SK-N-SH (cell line): ENCODE data around the gene CBX8. TPM values are rescaled to one million over a fixed set of nuclear protein-coding genes. Genes with fewer than 3 reads are reported as not detected.

Experiments
- CTCF ChIA-PET: fragments of 300-600, 350-600 bp; formaldehyde crosslinking; extraction: SDS; loops from one replicate; lab custom pipeline; 2021; lab: Yijun Ruan, JAX
- POLR2A ChIA-PET: fragments of 350-600 bp; sonication (Branson Sonifier 250); formaldehyde crosslinking; extraction: SDS; loops from one replicate; lab custom pipeline; 2020; ENCODE audit warnings: antibody characterized with exemption, inconsistent platforms; lab: Yijun Ruan, JAX
- DNase-seq: peaks from one replicate; pipeline ENCODE4 v3.0.0; 2012
- H2AFZ ChIP-seq: fragments of 200-600 bp; sonication (generic); 2 replicates; pipeline ENCODE4 v1.8.1; 2016; ENCODE audit warnings: antibody characterized with exemption, mild to moderate bottlenecking, low read depth
- H3F3A ChIP-seq: fragments of 200-600 bp; sonication (generic); replicated peaks from 2 replicates; pipeline ENCODE3; 2016; ENCODE audit warnings: antibody characterized with exemption, mild to moderate bottlenecking; ENCODE audit not compliant: insufficient read depth
- H3K27ac ChIP-seq, 2 experiments: fragments of 200-500 bp in 1 of 2; fragments of 200-600 bp in 1 of 2; sonication (Bioruptor generic) in 1 of 2; sonication (generic), shearing (Covaris generic) in 1 of 2; 2 replicates each; pipeline versions ENCODE4 v1.5.1 to v1.6.1; 2014 to 2016; ENCODE audit warnings: low read depth in 2 of 2, inconsistent platforms in 1 of 2, low read length in 1 of 2, mild to moderate bottlenecking in 1 of 2, mixed read lengths in 1 of 2
- H3K27me3 ChIP-seq: fragments of 200-600 bp; sonication (generic), shearing (Covaris generic); 2 replicates; pipeline ENCODE4 v1.6.1; 2016; ENCODE audit warnings: mixed run types; ENCODE audit not compliant: insufficient read depth
- H3K36me3 ChIP-seq, 2 experiments: fragments of 200-500 bp in 1 of 2; fragments of 200-600 bp in 1 of 2; sonication (Bioruptor generic) in 1 of 2; sonication (generic) in 1 of 2; replicated peaks in 1 of 2; 2 replicates each; pipeline versions ENCODE3 to v1.5.1; 2014 to 2016; ENCODE audit warnings: low read length in 1 of 2, mild to moderate bottlenecking in 1 of 2; ENCODE audit not compliant: insufficient read depth in 2 of 2, control insufficient read depth in 1 of 2
- H3K4me1 ChIP-seq, 2 experiments: fragments of 200-500 bp in 1 of 2; fragments of 200-600 bp in 1 of 2; sonication (Bioruptor generic) in 1 of 2; sonication (generic), shearing (Covaris generic) in 1 of 2; 2 replicates each; pipeline versions ENCODE4 v1.5.1 to v1.6.1; 2014 to 2016; ENCODE audit warnings: low read depth in 1 of 2, low read length in 1 of 2, mixed run types in 1 of 2; ENCODE audit not compliant: insufficient read depth in 2 of 2, control insufficient read depth in 1 of 2
- H3K4me2 ChIP-seq: fragments of 200-600 bp; sonication (generic), shearing (Covaris generic); 2 replicates; pipeline ENCODE4 v1.6.1; 2017; ENCODE audit warnings: mixed run types
- H3K4me3 ChIP-seq, 2 experiments: fragments of 200-500 bp in 1 of 2; fragments of 200-600 bp in 1 of 2; sonication (Bioruptor generic) in 1 of 2; sonication (generic), shearing (Covaris generic) in 1 of 2; 2 replicates each; pipeline versions ENCODE4 v1.5.1 to v1.8.1; 2014 to 2016; ENCODE audit warnings: low read depth in 2 of 2, inconsistent platforms in 1 of 2, low read length in 1 of 2, mild to moderate bottlenecking in 1 of 2, mixed read lengths in 1 of 2, moderate library complexity in 1 of 2
- H3K79me2 ChIP-seq: fragments of 200-600 bp; sonication (generic); 2 replicates; pipeline ENCODE4 v1.8.1; 2017; ENCODE audit warnings: mild to moderate bottlenecking; ENCODE audit not compliant: insufficient read depth
- H3K9ac ChIP-seq: fragments of 200-600 bp; sonication (generic); 2 replicates; pipeline ENCODE4 v1.6.1; 2017; ENCODE audit warnings: mixed run types
- H3K9me2 ChIP-seq: fragments of 200-600 bp; sonication (generic); 2 replicates; pipeline ENCODE4 v1.6.1; 2017; ENCODE audit warnings: mixed run types
- H3K9me3 ChIP-seq: fragments of 200-600 bp; sonication (generic); 2 replicates; pipeline ENCODE4 v1.6.1; 2017; ENCODE audit warnings: mixed run types, mild to moderate bottlenecking, moderate library complexity
- H4K20me1 ChIP-seq: fragments of 200-600 bp; sonication (generic); 2 replicates; pipeline ENCODE4 v1.6.1; 2017; ENCODE audit warnings: mild to moderate bottlenecking, mixed run types; ENCODE audit not compliant: insufficient read depth
- FOSL2 ChIP-seq: IDR thresholded peaks from 2 replicates; pipeline ENCODE4 v1.4.0; 2012; ENCODE audit warnings: low read depth, mild to moderate bottlenecking, moderate library complexity, borderline replicate concordance
- FOXM1 ChIP-seq: IDR thresholded peaks from 2 replicates; pipeline ENCODE4 v1.4.0; 2012; ENCODE audit warnings: low read depth, mild to moderate bottlenecking
- GABPA ChIP-seq: IDR thresholded peaks from 2 replicates; pipeline ENCODE4 v1.4.0; 2012; ENCODE audit warnings: low read depth, mild to moderate bottlenecking
- GATA2 ChIP-seq: sonication (generic); formaldehyde crosslinking; IDR thresholded peaks from 2 replicates; pipeline ENCODE4 v1.5.0; 2020; ENCODE audit warnings: mild to moderate bottlenecking, missing genetic modification reagents
- NFIC ChIP-seq: IDR thresholded peaks from 2 replicates; pipeline ENCODE4 v1.4.0; 2012; ENCODE audit warnings: borderline replicate concordance
- NRF1 ChIP-seq: IDR thresholded peaks from 2 replicates; pipeline ENCODE4 v1.6.1; 2012; ENCODE audit warnings: low read depth, mild to moderate bottlenecking, low read length
- REST ChIP-seq: IDR thresholded peaks from 2 replicates; pipeline ENCODE4 v1.6.1; 2012; ENCODE audit warnings: mild to moderate bottlenecking, low read depth, low read length, moderate library complexity
- RFX5 ChIP-seq: IDR thresholded peaks from 2 replicates; pipeline ENCODE4 v1.6.1; 2012; ENCODE audit warnings: mild to moderate bottlenecking, improper control_type of control experiment, low read length
- TEAD4 ChIP-seq: IDR thresholded peaks from 2 replicates; pipeline ENCODE4 v1.4.0; 2012; ENCODE audit warnings: mild to moderate bottlenecking, borderline replicate concordance; ENCODE audit not compliant: insufficient read depth
- WGBS: methylation state at CpG from one replicate; pipeline ENCODE4 v1.1.6; 2017; ENCODE audit warnings: low lambda C conversion rate; 5-methylcytosine and 5-hydroxymethylcytosine counted together
- polyA plus RNA-seq, 3 experiments: library from polyadenylated mRNA; depleted of rRNA; stranded (reverse); fragments of >200 nt; gene quantifications; 2 replicates each; pipeline ENCODE4 v1.2.3, GENCODE V29; 2012

The CBX8 gene
- polyA plus RNA-seq, 1 of the 3 experiments (the other 2 are of a cell fraction) = 2.9 TPM

GRCh38 chr17:79802039-79802735 is 5.3 kb upstream of the CBX8 start:
- Histone ChIP-seq H3K4me3 (no peak overlapping the region), H3K79me2 (no peaks in the 10 kb centered on the region), H3K4me1 (peaks cover 7 to 11% of the 10 kb centered on the region in 2 experiments; a peak in 2 of 4 replicates), H3K36me3 (no peaks in the 10 kb centered on the region), H3K9me2 (no peaks in the 10 kb centered on the region), H3K9ac (no peak overlapping the region), H2AFZ (no peak overlapping the region), H3K27me3 (peaks cover 32% of the 10 kb centered on the region; the same call in 1 of the 2 replicates), H4K20me1 (no peaks in the 10 kb centered on the region), H3F3A (peaks cover 4% of the 10 kb centered on the region), H3K4me2 (no peak overlapping the region), H3K9me3 (no peaks in the 10 kb centered on the region), H3K27ac (no peak overlapping the region)
- no peak for DNase-seq
- 81% methylated on average over 11 of the region's 11 CpGs for WGBS
- POLR2A ChIA-PET = no interaction called here
- no peak for TF ChIP-seq TEAD4
- CTCF ChIA-PET = interaction anchor here (0.7 to 9.7 kb wide), 3 partner anchors 8 to 280 kb away, joined by 3 to 146 read pairs (median 3); no protein-coding TSS in a partner anchor

GRCh38 chr17:79801156-79802038 is 4.5 kb upstream of the CBX8 start:
- Histone ChIP-seq H3K27ac (no peak overlapping the region), H3K36me3 (no peaks in the 10 kb centered on the region), H3K79me2 (peaks cover 4% of the 10 kb centered on the region), H3K9me2 (no peaks in the 10 kb centered on the region), H3K9me3 (no peaks in the 10 kb centered on the region), H3K4me2 (no peak overlapping the region), H3K27me3 (peaks cover 27% of the 10 kb centered on the region; the same call in 1 of the 2 replicates), H4K20me1 (no peaks in the 10 kb centered on the region), H2AFZ (no peak overlapping the region), H3K9ac (no peak overlapping the region), H3K4me1 (peaks cover 7 to 11% of the 10 kb centered on the region in 2 experiments; a peak in 2 of 4 replicates), H3K4me3 (no peak overlapping the region), H3F3A (peaks cover 4% of the 10 kb centered on the region)
- no peak for DNase-seq
- WGBS = 95% methylated on average over 48 of the region's 52 CpGs
- ChIA-PET CTCF (interaction anchor here (0.7 to 9.7 kb wide), 4 partner anchors 8 to 281 kb away, joined by 3 to 146 read pairs (median 3); no protein-coding TSS in a partner anchor), POLR2A (no interaction called here)
- TF ChIP-seq RFX5 (no peak), NFIC (no peak), NRF1 (no peak), FOXM1 (no peak), GABPA (no peak), REST (no peak), GATA2 (CRISPR knock-in tag) (no peak), FOSL2 (no peak)
